ENCODE measurements around the gene PTPRH.
"Not testable (repeated sequence)": the region's sequence is repeated elsewhere in the genome, so short reads cannot be mapped to it uniquely, and the experiment has no call there.

The PTPRH gene

DNA sequence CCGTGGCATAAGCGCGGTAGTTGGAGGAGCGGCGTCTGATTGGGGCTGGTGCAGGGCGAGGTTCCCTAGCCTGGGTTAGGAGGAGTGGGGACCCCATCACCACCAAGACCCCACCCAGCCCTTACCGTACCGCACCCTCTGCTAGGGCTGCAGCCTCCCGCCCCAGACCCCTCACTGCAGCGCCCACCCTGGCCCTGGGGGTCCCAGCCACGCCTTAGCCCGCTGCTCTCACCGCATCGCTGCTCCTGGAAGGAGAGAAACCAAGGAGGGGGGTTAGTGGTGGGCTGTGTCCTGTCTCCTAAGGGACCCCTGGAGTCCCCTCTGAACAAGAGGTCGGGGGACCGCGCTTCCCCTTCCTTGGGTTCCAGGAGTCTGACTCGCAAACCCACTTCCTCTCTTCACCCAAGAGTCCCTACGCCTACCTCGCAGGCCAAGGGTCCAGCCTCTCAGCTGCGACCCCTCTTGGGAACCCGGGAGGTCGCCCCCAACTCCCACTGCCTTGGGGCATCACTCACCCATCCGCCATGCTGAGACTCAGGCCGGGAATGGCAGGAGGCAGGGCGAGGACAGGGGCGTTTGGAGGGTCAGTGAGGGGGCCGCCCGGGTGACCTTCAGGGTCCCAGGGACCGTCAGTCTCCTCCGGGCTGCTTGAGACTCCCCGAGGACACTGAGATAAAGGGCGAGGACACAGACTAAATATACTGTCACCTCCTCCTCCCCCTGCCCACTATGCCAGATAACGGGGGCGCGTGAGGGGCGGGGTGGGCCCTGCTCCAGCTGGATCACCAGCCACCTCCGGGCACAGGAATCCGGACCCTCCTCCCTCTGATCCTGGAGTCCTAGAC, 52.0 kb downstream of the PTPRH start, which contains the start of gene TNNI3:
TNNI3 (minus strand) TSS at position 669 of the 845 bp plus-strand sequence; CDS start at position 526, 143 bp downstream.
- TF ChIP-seq, protein P1, sequence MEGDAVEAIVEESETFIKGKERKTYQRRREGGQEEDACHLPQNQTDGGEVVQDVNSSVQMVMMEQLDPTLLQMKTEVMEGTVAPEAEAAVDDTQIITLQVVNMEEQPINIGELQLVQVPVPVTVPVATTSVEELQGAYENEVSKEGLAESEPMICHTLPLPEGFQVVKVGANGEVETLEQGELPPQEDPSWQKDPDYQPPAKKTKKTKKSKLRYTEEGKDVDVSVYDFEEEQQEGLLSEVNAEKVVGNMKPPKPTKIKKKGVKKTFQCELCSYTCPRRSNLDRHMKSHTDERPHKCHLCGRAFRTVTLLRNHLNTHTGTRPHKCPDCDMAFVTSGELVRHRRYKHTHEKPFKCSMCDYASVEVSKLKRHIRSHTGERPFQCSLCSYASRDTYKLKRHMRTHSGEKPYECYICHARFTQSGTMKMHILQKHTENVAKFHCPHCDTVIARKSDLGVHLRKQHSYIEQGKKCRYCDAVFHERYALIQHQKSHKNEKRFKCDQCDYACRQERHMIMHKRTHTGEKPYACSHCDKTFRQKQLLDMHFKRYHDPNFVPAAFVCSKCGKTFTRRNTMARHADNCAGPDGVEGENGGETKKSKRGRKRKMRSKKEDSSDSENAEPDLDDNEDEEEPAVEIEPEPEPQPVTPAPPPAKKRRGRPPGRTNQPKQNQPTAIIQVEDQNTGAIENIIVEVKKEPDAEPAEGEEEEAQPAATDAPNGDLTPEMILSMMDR (IDR thresholded peaks at IDR 0.05; ENCODE audit: insufficient read depth, low read length): no peak
- no peak for TF ChIP-seq GABPA (IDR thresholded peaks at IDR 0.05; ENCODE audit: low read depth)
- no peak for TF ChIP-seq POLR2AphosphoS5 (IDR thresholded peaks at IDR 0.05; ENCODE audit: low read depth)
- TF ChIP-seq, protein P2, sequence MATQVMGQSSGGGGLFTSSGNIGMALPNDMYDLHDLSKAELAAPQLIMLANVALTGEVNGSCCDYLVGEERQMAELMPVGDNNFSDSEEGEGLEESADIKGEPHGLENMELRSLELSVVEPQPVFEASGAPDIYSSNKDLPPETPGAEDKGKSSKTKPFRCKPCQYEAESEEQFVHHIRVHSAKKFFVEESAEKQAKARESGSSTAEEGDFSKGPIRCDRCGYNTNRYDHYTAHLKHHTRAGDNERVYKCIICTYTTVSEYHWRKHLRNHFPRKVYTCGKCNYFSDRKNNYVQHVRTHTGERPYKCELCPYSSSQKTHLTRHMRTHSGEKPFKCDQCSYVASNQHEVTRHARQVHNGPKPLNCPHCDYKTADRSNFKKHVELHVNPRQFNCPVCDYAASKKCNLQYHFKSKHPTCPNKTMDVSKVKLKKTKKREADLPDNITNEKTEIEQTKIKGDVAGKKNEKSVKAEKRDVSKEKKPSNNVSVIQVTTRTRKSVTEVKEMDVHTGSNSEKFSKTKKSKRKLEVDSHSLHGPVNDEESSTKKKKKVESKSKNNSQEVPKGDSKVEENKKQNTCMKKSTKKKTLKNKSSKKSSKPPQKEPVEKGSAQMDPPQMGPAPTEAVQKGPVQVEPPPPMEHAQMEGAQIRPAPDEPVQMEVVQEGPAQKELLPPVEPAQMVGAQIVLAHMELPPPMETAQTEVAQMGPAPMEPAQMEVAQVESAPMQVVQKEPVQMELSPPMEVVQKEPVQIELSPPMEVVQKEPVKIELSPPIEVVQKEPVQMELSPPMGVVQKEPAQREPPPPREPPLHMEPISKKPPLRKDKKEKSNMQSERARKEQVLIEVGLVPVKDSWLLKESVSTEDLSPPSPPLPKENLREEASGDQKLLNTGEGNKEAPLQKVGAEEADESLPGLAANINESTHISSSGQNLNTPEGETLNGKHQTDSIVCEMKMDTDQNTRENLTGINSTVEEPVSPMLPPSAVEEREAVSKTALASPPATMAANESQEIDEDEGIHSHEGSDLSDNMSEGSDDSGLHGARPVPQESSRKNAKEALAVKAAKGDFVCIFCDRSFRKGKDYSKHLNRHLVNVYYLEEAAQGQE (IDR thresholded peaks at IDR 0.05; ENCODE audit: insufficient replicate concordance, low read depth): no peak
- peak; percentile 21; the same call in 1 of the 2 replicates for TF ChIP-seq SPI1 (IDR thresholded peaks at IDR 0.05; ENCODE audit: borderline replicate concordance, low read depth)

DNA sequence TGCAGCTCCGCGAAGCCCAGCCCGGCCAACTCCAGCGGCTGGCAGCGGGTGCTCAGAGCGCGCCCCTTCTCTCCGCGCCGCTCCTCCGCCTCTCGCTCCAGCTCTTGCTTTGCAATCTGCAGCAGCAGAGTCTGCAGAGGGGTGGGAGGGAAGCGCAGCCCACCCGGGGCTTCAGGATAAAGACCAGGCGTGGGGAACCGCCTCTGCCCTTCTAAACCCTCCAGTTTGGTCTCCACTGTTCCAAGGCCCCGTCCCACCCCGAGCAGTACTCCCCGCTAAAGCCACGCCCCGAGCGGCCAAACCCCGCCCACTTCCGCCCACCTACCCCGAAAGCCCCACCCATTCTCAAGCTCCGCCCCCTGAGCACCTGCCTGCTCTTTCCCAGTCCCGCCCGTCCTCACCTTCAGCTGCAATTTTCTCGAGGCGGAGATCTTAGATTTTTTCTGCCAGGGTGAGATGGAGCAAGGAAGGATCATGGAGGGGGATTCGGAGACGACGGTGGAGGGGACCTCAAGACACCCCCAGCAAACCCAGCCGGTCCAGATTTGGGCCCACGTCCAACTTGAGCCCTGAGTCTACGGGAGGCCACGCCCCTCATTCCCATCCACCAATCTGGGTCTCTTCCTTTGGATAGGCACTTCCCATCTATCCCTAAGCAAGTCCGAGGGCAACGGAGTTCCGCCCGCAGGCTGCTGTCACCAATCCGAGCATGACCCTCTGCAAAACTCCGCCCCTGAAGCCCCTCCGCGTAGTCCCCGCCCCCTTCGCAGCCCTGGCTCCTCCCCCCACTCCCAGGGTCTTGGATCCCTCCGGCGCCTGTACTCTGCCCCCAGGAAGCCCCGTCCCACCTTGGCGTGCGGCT, 52.9 kb downstream of the PTPRH start:
- H3K4me3 ChIP-seq (replicated peaks; ENCODE audit: insufficient read depth, low read length): no peak overlapping the region
- no peak for DNase-seq (ENCODE audit: low read depth in 1 of 2, low spot score in 1 of 2)
- H3K27ac ChIP-seq (replicated peaks): no peak overlapping the region
- H3K27me3 ChIP-seq (ENCODE audit: insufficient read depth, poor library complexity, severe bottlenecking): peaks cover 11% of the 10 kb centered on the region
- TF ChIP-seq, protein P2 (IDR thresholded peaks at IDR 0.05; ENCODE audit: insufficient replicate concordance, low read depth): no peak
- TF ChIP-seq, protein P1 (IDR thresholded peaks at IDR 0.05; ENCODE audit: insufficient read depth, low read length): no peak
- TF ChIP-seq GABPA (IDR thresholded peaks at IDR 0.05; ENCODE audit: low read depth): no peak
- no peak for TF ChIP-seq SPI1 (IDR thresholded peaks at IDR 0.05; ENCODE audit: borderline replicate concordance, low read depth)
- TF ChIP-seq POLR2AphosphoS5 (IDR thresholded peaks at IDR 0.05; ENCODE audit: low read depth): no peak

More for the DNA sequence above, 52.0 kb downstream of the PTPRH start, which contains the start of gene TNNI3:
- Histone ChIP-seq H3K27ac (replicated peaks) (no peak within 1 kb of the TSS), H3K4me3 (replicated peaks; ENCODE audit: insufficient read depth, low read length) (no peak within 1 kb of the TSS), H3K27me3 (ENCODE audit: insufficient read depth, poor library complexity, severe bottlenecking) (peaks cover 13% of the 10 kb centered on the region)
- no peak for DNase-seq (ENCODE audit: low read depth in 1 of 2, low spot score in 1 of 2)

DNA sequence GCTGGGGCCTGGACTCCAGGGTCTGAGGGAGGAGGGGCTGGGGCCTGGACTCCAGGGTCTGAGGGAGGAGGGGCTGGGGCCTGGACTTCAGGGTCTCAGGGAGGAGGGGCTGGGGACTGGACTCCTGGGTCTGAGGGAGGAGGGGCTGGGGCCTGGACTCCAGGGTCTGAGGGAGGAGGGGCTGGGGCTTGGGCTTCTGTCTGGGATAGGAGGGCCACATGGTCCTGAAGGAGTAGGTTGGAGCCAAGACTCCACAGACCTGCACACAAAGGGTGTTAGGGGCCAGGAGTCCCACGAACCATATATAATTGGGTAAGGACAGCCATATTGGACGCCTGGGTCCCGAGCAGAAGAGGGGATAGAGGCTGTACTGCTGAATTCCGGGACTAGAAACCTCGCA, 53.5 kb downstream of the PTPRH start:
- not testable (repeated sequence) for DNase-seq (ENCODE audit: low read depth in 1 of 2, low spot score in 1 of 2); H3K27ac ChIP-seq (replicated peaks); H3K4me3 ChIP-seq (replicated peaks; ENCODE audit: insufficient read depth, low read length); H3K27me3 ChIP-seq (ENCODE audit: insufficient read depth, poor library complexity, severe bottlenecking)

Measured in HL-60 (cell line).